Testis (tissue), 3 donors: Measurements from ENCODE around the gene PIP5K1C. TPM values are rescaled to one million over a fixed set of nuclear protein-coding genes. Genes with fewer than 3 reads are reported as not detected.

ENCODE experiments used
- DNase-seq: peaks from one replicate; pipeline ENCODE4 v3.0.0-alpha.2; 2019
- H3K27ac ChIP-seq, 2 donors: fragments of 200-600 bp; sonication (generic); one replicate each; pipeline ENCODE4 v1.5.1; 2019
- H3K27me3 ChIP-seq: fragments of 200-600 bp; sonication (generic); one replicate; pipeline ENCODE4 v1.5.1; 2019
- H3K36me3 ChIP-seq: fragments of 200-600 bp; sonication (generic); one replicate; pipeline ENCODE4 v1.5.1; 2017; ENCODE audit warnings: low read depth; ENCODE audit errors: missing control alignments
- H3K4me1 ChIP-seq: fragments of 200-600 bp; sonication (generic); one replicate; pipeline ENCODE4 v1.5.1; 2019
- H3K4me3 ChIP-seq, 2 donors: fragments of 200-600 bp; sonication (generic); one replicate each; pipeline ENCODE4 v1.5.1; 2017 to 2019
- H3K9me3 ChIP-seq: fragments of 200-600 bp; sonication (generic); one replicate; pipeline ENCODE4 v1.5.1; 2017
- CTCF ChIP-seq, 3 experiments: fragments of 450-650 bp in 2 of 3; fragments of 200-600 bp in 1 of 3; sonication (generic) in 1 of 3; IDR thresholded peaks; one replicate each; pipeline ENCODE4 v1.5.1; 2016 to 2019; ENCODE audit warnings: antibody characterized with exemption in 3 of 3, mild to moderate bottlenecking in 2 of 3, moderate library complexity in 1 of 3
- POLR2A ChIP-seq: fragments of 450-650 bp; IDR thresholded peaks from one replicate; pipeline ENCODE4 v1.6.1; 2017; ENCODE audit warnings: antibody characterized with exemption, mild to moderate bottlenecking, moderate library complexity
- WGBS, 2 donors: methylation state at CpG; one replicate each; pipeline ENCODE4 v1.1.5; 2018; 5-methylcytosine and 5-hydroxymethylcytosine counted together
- intact Hi-C: fragments of 100-400 bp; cut with DNase I; formaldehyde crosslinking; loops from one replicate; pipeline ENCODE4 v1.15.1; 2023; ENCODE audit warnings: low total_unique reads
- polyA plus RNA-seq: library from polyadenylated mRNA; stranded (reverse); fragments of 350-450 nt; fragmentation: Illumina TruSeq; extraction: RNeasy Lipid Tissue Mini Kit (QIAGEN cat#74804); gene quantifications from one replicate; pipeline ENCODE4 v1.2.3, GENCODE V29; 2014; ENCODE audit warnings: low read depth, low replicate concordance; ENCODE audit not compliant: insufficient read depth
- total RNA-seq, 2 donors: library from RNA; depleted of rRNA; stranded (reverse); fragments of >200 nt; gene quantifications; one replicate each; pipeline ENCODE4 v1.2.3, GENCODE V29; 2016

The PIP5K1C gene
- total and polyA plus RNA-seq, 3 donors from 2014 or later = 80.2 to 99.1 (median 87.0) TPM

GRCh38 chr19:3636962-3637361, 63.3 kb downstream of the PIP5K1C start:
- Histone ChIP-seq H3K27ac (no peak overlapping the region), H3K4me3 (no peak overlapping the region), H3K9me3 (no peaks in the 10 kb centered on the region), H3K27me3 (no peaks in the 10 kb centered on the region), H3K36me3 (no peaks in the 10 kb centered on the region), H3K4me1 (no peaks in the 10 kb centered on the region)
- DNase-seq = no peak
- TF ChIP-seq POLR2A = no peak
- TF ChIP-seq CTCF (IDR thresholded peaks at IDR 0.05) = no peak
- intact Hi-C loops = no loop called here
- WGBS, 2 donors = 89 to 92% methylated on average over 12 to 20 of the region's 20 CpGs

- no peaks in the 10 kb centered on the region for H3K9me3 ChIP-seq
- H3K36me3 ChIP-seq = no peaks in the 10 kb centered on the region
- H3K27me3 ChIP-seq = no peaks in the 10 kb centered on the region
- no peak overlapping the region for H3K27ac ChIP-seq
- H3K4me1 ChIP-seq = no peaks in the 10 kb centered on the region
- no peak for TF ChIP-seq CTCF (IDR thresholded peaks at IDR 0.05)
- TF ChIP-seq POLR2A = no peak
- intact Hi-C loops = no loop called here
- WGBS, 2 donors = 80 to 88% methylated on average over 1 to 20 of the region's 20 CpGs
- DNase-seq = no peak
- no peak overlapping the region for H3K4me3 ChIP-seq
These were observed 63.8 kb downstream of the PIP5K1C start for GRCh38 chr19:3636506-3636905.

- TF ChIP-seq POLR2A = no peak
- TF ChIP-seq CTCF (IDR thresholded peaks at IDR 0.05) = no peak
- Histone ChIP-seq H3K27me3 (no peaks in the 10 kb centered on the region), H3K27ac (no peak overlapping the region), H3K36me3 (no peaks in the 10 kb centered on the region), H3K4me1 (no peaks in the 10 kb centered on the region), H3K4me3 (no peak overlapping the region), H3K9me3 (no peaks in the 10 kb centered on the region)
- intact Hi-C loops = no loop called here
- 91 to 95% methylated on average over 13 to 19 of the region's 19 CpGs for WGBS, 2 donors
- DNase-seq = no peak
These were observed 65.7 kb downstream of the PIP5K1C start for GRCh38 chr19:3634496-3635045.

- TF ChIP-seq CTCF (IDR thresholded peaks at IDR 0.05) (no peak), POLR2A (no peak)
- intact Hi-C loops = no loop called here
- no peaks in the 10 kb centered on the region for H3K9me3 ChIP-seq
- H3K4me3 ChIP-seq = no peak overlapping the region
- H3K4me1 ChIP-seq = no peaks in the 10 kb centered on the region
- 78 to 84% methylated on average over 18 to 22 of the region's 22 CpGs for WGBS, 2 donors
- DNase-seq = no peak
- peak overlapping the region; percentile 71 to 76 for H3K27ac ChIP-seq
- no peaks in the 10 kb centered on the region for H3K27me3 ChIP-seq
- no peaks in the 10 kb centered on the region for H3K36me3 ChIP-seq
These were observed 66.7 kb downstream of the PIP5K1C start for GRCh38 chr19:3633559-3633988.
